GM12878 (cell line): Measurements from ENCODE around the gene FCHSD2. TPM values are rescaled to one million over a fixed set of nuclear protein-coding genes. Genes with fewer than 3 reads are reported as not detected.

Source experiments
- BCLAF1 ChIP-seq: fragments of 450-650 bp; IDR thresholded peaks from 2 replicates; pipeline ENCODE4 v1.6.1; 2017; ENCODE audit warnings: antibody characterized with exemption, mild to moderate bottlenecking, moderate library complexity
- E4F1 ChIP-seq: fragments of 450-650 bp; IDR thresholded peaks from 2 replicates; pipeline ENCODE4 v1.6.1; 2018; ENCODE audit warnings: borderline replicate concordance, mild to moderate bottlenecking; ENCODE audit not compliant: partially characterized antibody
- EED ChIP-seq: sonication (generic); IDR thresholded peaks from 2 replicates; pipeline ENCODE4 v1.6.1; 2016; ENCODE audit warnings: antibody characterized with exemption, low read depth
- GABPA ChIP-seq: IDR thresholded peaks from 2 replicates; pipeline ENCODE4 v1.6.1; 2014; ENCODE audit warnings: antibody characterized with exemption, low read depth, mild to moderate bottlenecking, inconsistent platforms
- IRF5 ChIP-seq: fragments of 450-650 bp; IDR thresholded peaks from 2 replicates; pipeline ENCODE4 v1.6.1; 2017; ENCODE audit warnings: borderline replicate concordance
- KAT2A ChIP-seq: conservative IDR thresholded peaks from 2 replicates; pipeline ENCODE4 v1.6.1; 2011; ENCODE audit warnings: low read depth, low read length; ENCODE audit not compliant: control insufficient read depth
- LARP7 ChIP-seq: fragments of 450-650 bp; IDR thresholded peaks from 2 replicates; pipeline ENCODE4 v1.6.1; 2017; ENCODE audit warnings: mild to moderate bottlenecking
- MEF2A ChIP-seq: IDR thresholded peaks from 2 replicates; pipeline ENCODE4 v1.6.1; 2011; ENCODE audit warnings: low read depth, mild to moderate bottlenecking, low read length, moderate library complexity; ENCODE audit not compliant: insufficient read depth
- MYC ChIP-seq: IDR thresholded peaks from 2 replicates; pipeline ENCODE4 v1.6.1; 2011; ENCODE audit warnings: mild to moderate bottlenecking, low read length, moderate library complexity, inconsistent platforms; ENCODE audit not compliant: insufficient read depth, insufficient replicate concordance, insufficient read length, severe bottlenecking
- PKNOX1 ChIP-seq: fragments of 450-650 bp; IDR thresholded peaks from 2 replicates; pipeline ENCODE4 v1.6.1; 2016; ENCODE audit warnings: mild to moderate bottlenecking
- RCOR1 ChIP-seq: conservative IDR thresholded peaks from 2 replicates; pipeline ENCODE4 v1.6.1; 2012; ENCODE audit warnings: low read depth, low read length, improper control_type of control experiment
- SMARCA5 ChIP-seq: fragments of 450-650 bp; IDR thresholded peaks from 2 replicates; pipeline ENCODE4 v1.6.1; 2017; ENCODE audit warnings: mild to moderate bottlenecking
- SUZ12 ChIP-seq: fragments of 200-600 bp; sonication (generic); IDR thresholded peaks from one replicate; pipeline ENCODE4 v1.6.1; 2018; ENCODE audit warnings: antibody characterized with exemption, mild to moderate bottlenecking; ENCODE audit not compliant: unreplicated experiment
- TCF7 ChIP-seq: IDR thresholded peaks from 2 replicates; pipeline ENCODE4 v1.6.1; 2014; ENCODE audit warnings: antibody characterized with exemption, borderline replicate concordance
- ZBED1 ChIP-seq: IDR thresholded peaks from 2 replicates; pipeline ENCODE4 v1.6.1; 2016; ENCODE audit warnings: borderline replicate concordance
- ZSCAN29 ChIP-seq: fragments of 450-650 bp; IDR thresholded peaks from 2 replicates; pipeline ENCODE4 v1.6.1; 2017; ENCODE audit warnings: mild to moderate bottlenecking, moderate library complexity
- polyA plus RNA-seq, 11 experiments: library from polyadenylated mRNA; depleted of rRNA in 4 of 11; unstranded in 6 of 11; stranded (reverse) in 5 of 11; fragments of >200 nt; fragmentation: Nextera tagmentation in 4 of 11; fragmentation: Illumina TruSeq in 1 of 11; extraction: Ambion mirVana in 4 of 11; extraction: Trizol in 1 of 11; gene quantifications; 1 replicate in 1 of 11; 2 replicates in 10 of 11; pipeline versions ENCODE4 v1.2.1 to v1.2.3, GENCODE V29; 2011 to 2016; ENCODE audit warnings: inconsistent platforms in 2 of 11, missing spikeins in 2 of 11, low read depth in 1 of 11
- total RNA-seq, 4 experiments: library from RNA; depleted of rRNA in 3 of 4; stranded (reverse); fragments of >200 nt in 3 of 4; fragmentation: Illumina TruSeq in 1 of 4; extraction: Trizol in 1 of 4; gene quantifications; 2 replicates each; pipeline versions ENCODE4 v1.2.1 to v1.2.3, GENCODE V29; 2013 to 2021
- TF ChIP-seq, protein P1 (sequence below): IDR thresholded peaks from 2 replicates; pipeline ENCODE4 v1.6.1; 2012; ENCODE audit warnings: low read depth, low read length, improper control_type of control experiment
- TF ChIP-seq, protein P2 (sequence below): fragments of 450-650 bp; IDR thresholded peaks from 2 replicates; pipeline ENCODE4 v1.6.1; 2017; ENCODE audit warnings: mild to moderate bottlenecking

FCHSD2 gene
- total and polyA plus RNA-seq, 10 of the 15 experiments (the other 5 are each of a cell fraction or from before 2014, with no cell fraction given) = 13.2 to 89.8 (median 47.8) TPM

- TF ChIP-seq IRF5 = no peak
- no peak for TF ChIP-seq RCOR1
- peak; percentile 40; the same call in 1 of the 2 replicates for TF ChIP-seq SMARCA5
- TF ChIP-seq ZBED1 = peak; percentile 65; the same call in 1 of the 2 replicates
- TF ChIP-seq TCF7 = no peak
- no peak for TF ChIP-seq ZSCAN29
- TF ChIP-seq SUZ12 = no peak
- no peak for TF ChIP-seq BCLAF1
- TF ChIP-seq LARP7 = no peak
- TF ChIP-seq MEF2A = peak; percentile 60; the same call in 1 of the 2 replicates
- TF ChIP-seq PKNOX1 = peak; percentile 92
- TF ChIP-seq E4F1 = no peak
- TF ChIP-seq GABPA = no peak
- no peak for TF ChIP-seq MYC
- no peak for TF ChIP-seq KAT2A
- TF ChIP-seq, protein P1, sequence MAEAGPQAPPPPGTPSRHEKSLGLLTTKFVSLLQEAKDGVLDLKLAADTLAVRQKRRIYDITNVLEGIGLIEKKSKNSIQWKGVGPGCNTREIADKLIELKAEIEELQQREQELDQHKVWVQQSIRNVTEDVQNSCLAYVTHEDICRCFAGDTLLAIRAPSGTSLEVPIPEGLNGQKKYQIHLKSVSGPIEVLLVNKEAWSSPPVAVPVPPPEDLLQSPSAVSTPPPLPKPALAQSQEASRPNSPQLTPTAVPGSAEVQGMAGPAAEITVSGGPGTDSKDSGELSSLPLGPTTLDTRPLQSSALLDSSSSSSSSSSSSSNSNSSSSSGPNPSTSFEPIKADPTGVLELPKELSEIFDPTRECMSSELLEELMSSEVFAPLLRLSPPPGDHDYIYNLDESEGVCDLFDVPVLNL = no peak
- peak; percentile 93 for TF ChIP-seq EED
- TF ChIP-seq, protein P2, sequence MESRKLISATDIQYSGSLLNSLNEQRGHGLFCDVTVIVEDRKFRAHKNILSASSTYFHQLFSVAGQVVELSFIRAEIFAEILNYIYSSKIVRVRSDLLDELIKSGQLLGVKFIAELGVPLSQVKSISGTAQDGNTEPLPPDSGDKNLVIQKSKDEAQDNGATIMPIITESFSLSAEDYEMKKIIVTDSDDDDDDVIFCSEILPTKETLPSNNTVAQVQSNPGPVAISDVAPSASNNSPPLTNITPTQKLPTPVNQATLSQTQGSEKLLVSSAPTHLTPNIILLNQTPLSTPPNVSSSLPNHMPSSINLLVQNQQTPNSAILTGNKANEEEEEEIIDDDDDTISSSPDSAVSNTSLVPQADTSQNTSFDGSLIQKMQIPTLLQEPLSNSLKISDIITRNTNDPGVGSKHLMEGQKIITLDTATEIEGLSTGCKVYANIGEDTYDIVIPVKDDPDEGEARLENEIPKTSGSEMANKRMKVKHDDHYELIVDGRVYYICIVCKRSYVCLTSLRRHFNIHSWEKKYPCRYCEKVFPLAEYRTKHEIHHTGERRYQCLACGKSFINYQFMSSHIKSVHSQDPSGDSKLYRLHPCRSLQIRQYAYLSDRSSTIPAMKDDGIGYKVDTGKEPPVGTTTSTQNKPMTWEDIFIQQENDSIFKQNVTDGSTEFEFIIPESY = peak; percentile 29; the same call in 1 of the 2 replicates
Measured at GRCh38 chr11:73157101-73158010, 15.2 kb upstream of the FCHSD2 start (continued).
